Measurements from ENCODE around the gene VPREB1. TPM values are rescaled to one million over a fixed set of nuclear protein-coding genes. Genes with fewer than 3 reads are reported as not detected.
"Not testable (repeated sequence)": the region's sequence is repeated elsewhere in the genome, so short reads cannot be mapped to it uniquely, and the experiment has no call there.

Gene VPREB1
- total RNA-seq, 1 experiment from 2014 or later = not detected

DNA sequence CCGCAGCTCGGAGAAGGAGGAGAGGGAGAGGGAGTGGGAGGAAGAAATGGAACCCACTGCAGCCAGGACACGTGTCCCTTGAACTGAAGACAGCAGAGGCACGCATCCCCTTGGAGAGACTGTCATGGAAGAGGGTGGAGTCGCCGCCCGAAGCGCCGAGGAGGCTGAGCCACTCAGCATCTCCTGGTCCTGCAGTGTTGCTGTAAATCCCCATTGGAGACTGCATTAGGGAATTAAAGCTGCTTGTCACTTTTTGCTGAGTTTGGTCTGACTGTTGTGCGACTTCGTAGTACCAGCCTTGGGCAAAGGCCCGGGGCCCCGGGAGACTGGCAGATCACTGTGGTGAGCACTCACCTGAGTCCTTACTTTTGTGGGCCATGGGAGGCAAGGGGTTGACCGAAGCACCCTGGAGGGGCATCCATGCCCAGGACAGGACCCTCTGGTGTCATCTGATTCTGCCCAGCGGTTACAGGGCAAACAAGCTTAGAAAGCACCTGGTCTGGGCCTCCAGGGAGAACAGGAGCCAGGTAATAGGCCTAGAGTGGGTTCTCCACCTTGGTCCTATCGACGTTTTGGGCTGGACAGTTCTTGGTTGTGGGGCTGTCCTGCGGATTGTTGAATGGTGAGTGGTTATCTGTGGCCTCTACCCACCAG, 797 bp downstream of the VPREB1 start:
- no peak for DNase-seq (ENCODE audit: low read depth)

DNA sequence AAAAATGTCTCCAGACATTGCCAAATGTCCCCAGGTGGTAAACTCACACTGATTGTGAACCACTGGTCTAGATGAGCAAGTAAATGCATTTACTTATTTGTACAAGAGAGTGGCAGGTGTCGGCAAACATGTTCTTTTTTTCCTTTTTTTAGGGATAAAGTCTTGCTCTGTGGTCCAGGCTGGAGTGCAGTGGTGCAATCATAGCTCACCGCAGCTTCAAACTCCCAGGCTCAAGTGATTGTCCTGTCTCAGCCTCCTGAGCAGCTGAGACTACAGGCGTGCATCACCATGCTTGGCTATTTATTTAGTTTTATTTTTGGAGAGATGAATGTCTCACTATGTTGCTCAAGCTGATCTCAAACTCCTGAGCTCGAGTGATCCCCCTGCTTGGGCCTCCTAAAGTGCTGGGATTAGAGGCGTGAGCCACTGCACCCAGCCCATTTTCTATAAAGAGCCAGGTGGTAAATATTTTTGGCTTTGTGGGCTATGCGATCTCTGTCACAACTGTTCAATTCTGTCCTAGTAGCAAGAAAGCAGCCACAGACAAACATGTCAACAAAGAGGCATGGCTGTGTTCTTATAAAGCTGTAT, 1.4 kb downstream of the VPREB1 start:
- no peak for DNase-seq (ENCODE audit: low read depth)

DNA sequence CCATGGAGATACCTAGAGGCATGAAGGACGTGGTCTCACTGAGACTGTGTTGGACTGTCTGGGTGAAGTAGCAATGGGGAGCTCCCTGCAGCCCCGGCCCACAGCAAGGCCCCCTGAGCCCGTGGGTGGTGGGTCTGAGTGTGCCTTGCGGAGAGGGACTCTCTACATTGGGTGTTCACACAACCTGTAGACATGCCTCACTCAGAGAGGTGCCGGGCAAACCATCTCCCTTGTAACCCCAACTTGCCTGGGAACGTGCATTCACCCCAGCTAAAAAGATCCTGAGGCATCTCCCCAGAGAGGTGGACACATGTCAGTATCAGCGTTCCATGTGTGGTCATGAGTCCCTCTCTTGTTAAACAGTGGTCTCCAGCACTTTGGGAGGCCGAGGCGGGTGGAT, 2.1 kb downstream of the VPREB1 start:
- DNase-seq (ENCODE audit: low read depth) = no peak

DNA sequence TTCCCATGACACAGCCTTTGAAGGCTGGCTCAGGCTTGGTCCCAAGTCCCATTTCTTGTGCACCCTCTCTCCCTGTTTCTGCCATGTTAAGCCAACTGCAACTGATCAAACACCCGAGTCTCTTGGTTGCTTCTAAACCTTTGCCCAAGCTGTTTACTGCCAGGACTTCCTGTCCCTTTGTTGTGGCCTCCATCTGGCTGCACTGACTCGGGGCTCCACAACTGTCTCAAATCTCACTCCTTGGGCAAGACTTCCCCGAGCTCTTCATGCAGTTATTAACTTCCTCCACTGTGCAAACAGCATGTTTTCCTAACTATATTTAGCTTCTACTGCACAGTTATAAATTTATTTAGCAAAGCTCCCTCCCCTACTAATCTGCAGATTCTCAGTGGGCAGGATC, 4.3 kb downstream of the VPREB1 start:
- DNase-seq (ENCODE audit: low read depth) = no peak

DNA sequence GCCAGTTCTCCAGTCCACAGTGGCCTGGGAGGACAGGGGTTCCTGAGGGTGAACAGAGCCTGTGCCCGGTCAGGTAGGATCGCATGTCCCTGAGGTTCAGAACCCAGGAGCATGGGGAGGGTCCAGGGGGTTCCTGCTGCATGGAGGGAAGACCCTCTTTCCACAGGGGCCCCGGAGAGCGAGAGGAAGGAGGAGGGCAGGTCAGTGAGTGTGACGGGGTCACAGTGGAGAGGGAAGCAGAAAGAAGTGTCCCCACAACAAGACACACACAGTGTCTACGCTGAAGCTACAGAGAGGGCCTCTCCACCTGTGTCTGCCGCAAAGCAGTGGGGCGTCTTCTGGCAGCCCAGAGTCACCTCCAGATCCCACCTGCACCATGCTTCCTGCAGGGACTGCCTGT, 6.1 kb downstream of the VPREB1 start:
- DNase-seq (ENCODE audit: low read depth) = not testable (repeated sequence)

DNA sequence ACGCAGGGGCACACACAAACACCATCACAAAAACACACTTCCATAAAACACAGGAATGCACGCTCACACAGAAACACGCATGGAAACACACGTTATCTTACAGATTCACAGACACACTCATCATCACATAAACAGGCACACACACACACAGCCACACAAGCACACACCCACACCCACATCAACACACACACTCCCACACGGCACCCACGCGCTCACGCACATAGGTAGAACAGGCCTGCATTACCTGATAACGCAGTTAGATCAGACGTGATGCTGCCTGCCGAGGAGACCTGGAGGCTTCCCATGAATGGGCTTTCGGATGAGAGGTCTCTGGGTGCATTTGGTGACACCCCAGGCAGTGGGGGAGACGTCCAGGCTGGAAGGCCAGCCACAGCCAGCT, 11.5 kb downstream of the VPREB1 start:
- DNase-seq (ENCODE audit: low read depth) = not testable (repeated sequence)

DNA sequence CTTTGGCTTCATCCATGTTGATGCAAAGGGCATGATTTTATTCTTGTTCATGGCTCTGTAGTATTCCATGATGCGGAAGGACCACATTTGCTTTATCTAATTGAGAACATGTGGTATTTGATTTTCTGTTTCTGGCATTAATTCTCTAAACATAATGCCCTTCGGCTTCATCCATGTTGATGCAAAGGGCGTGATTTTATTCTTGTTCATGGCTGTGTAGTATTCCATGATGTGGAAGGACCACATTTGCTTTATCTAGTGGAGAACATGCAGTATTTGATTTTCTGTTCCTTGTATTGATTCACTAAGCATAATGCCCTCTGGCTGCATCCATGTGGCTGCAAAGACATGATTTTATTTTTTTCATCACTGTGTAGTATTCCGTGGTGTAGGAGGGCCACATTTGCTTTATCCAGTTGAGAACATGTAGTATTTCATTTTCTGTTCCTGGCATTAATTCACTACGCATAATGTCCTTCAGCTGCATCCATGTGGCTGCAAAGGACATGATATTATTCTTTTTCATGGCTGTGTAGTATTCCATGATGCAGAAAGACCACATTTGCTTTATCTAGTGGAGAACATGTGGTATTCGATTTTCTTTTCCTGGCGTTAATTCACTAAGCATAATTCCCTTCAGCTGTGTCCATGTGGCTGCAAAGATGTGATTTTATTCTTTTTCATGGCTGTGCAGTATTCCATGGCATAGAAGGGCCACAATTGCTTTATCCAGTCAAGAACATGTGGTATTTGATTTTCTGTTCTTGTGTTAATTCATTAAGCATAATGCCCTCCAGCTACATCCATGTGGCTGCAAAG, 14.2 kb downstream of the VPREB1 start:
- not testable (repeated sequence) for DNase-seq (ENCODE audit: low read depth)

DNA sequence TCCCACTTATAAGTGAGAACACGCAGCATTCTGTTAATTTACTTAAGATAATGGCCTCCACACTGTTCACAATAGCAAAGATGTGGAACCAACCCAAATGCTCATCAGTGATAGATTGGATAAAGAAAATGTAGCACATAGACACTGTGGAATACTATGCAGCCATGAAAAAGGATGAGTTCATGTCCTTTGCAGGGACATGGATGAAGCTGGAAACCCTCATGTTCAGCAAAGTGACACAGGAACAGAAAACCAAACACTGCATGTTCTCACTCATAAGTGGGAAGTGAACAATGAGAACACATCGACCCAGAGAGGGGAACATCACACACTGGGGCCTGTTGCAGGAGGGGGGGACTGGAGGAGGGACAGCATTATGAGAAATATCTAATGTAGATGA, 15.6 kb downstream of the VPREB1 start:
- DNase-seq (ENCODE audit: low read depth) = not testable (repeated sequence)

DNA sequence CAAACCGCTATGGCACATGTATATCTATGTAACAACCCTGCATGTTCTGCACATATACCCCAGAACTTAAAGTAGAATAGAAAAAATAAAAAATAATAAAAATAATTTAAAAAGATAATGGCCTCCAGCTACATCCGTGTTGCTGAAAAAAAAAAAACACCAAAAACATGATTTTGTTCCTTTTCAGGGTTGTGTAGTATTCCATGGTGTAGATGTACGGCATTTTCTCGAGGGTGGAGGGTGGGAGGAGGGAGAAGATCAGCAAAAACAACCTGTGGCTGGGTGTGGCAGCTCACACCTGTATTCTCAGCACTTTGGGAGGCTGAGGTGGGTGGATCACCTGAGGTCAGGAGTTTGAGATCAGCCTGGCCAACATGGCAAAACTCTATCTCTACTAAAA, 16.0 kb downstream of the VPREB1 start:
- not testable (repeated sequence) for DNase-seq (ENCODE audit: low read depth)

DNA sequence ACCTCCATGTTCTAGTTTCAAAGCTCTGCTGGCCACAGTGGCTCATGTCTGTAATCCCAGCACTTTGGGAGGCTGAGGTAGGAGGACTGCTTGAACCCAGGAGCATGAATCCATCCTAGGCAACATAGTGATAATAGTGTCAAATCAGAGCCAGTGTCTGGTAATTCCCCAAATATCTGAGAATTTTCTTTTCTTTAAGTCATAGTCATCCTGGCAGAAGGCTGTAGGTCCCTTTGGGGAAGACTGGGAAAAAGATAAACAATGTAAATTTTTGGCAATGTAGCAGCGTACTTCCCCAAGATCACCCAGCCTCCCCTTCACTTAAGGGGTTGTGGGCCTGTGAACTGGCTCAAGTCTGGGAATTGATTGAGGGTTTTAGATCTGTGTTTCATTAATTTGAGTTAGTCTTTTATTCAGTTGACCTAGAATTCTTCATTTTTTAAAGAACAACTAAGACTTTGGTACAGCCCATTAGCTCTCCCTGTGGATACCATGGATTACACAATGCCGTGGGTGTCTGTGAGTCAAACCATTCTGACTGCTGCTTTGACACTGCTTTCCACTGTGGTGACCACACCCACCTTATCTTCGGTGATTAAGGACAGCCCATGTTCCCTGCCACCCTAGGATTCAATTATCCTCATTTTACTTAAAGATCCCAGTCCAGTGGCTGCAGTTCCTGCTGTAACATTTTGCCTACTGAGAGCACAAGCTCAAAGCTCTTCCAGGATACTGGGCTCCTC, 17.9 kb downstream of the VPREB1 start:
- DNase-seq (ENCODE audit: low read depth) = not testable (repeated sequence)

DNA sequence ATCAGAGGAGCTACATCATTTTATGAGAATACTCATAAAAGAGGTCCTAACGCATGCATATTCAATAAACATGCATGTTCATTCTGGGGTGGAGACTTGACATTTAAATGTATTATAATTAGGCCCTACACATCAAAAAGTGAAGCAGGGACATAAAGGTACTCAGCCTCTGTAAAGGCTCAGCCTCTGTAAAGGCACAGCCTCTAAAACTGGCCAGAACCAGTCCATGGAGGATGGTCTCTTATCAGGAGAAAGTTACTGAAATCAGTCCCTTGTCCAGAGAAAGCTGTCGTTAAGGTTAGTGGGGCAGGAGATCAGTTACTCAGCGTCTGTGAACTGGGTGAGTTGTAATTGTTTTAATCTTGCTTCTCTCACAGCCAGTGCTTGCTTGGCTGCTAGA, 19.2 kb downstream of the VPREB1 start:
- not testable (repeated sequence) for DNase-seq (ENCODE audit: low read depth)

DNA sequence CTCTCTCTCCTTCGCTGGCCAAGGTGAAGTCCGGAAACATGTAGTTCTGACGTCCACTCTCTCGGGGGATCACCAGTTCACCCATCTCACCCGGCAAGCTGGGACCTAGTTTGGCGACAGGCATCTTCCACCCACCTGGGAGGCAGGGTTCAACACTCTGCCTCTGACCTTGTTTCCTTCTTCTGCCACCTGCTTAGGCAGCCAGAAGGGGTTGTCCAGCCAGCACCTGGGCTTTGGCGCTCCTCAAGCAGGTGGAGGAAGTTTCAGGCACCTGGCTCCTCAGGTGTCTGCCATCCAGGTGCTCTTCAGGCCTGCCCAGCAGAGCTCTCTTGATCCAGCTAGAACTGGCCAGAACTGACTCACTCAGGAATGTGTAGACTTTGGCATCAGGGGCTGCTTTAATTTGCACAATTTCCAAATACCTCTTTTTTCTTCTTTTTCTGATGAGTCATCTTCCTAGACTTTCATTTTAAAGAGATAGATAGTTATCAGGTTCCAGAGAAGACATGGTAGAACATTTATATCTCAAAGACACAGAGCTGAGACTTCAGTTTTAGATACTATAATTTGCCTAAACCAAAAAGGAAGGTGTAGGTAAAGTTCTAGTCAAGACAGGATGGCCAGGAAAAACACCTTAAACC, 25.6 kb downstream of the VPREB1 start:
- DNase-seq (ENCODE audit: low read depth) = not testable (repeated sequence)

DNA sequence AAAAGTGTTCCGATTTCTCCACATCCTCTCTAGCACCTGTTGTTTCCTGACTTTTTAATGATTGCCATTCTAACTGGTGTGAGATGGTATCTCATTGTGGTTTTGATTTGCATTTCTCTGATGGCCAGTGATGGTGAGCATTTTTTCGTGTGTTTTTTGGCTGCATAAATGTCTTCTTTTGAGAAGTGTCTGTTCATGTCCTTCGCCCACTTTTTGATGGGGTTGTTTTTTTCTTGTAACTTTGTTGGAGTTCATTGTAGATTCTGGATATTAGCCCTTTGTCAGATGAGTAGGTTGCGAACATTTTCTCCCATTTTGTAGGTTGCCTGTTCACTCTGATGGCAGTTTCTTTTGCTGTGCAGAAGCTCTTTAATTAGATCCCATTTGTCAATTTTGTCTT, 32.8 kb downstream of the VPREB1 start:
- DNase-seq (ENCODE audit: low read depth) = not testable (repeated sequence)

DNA sequence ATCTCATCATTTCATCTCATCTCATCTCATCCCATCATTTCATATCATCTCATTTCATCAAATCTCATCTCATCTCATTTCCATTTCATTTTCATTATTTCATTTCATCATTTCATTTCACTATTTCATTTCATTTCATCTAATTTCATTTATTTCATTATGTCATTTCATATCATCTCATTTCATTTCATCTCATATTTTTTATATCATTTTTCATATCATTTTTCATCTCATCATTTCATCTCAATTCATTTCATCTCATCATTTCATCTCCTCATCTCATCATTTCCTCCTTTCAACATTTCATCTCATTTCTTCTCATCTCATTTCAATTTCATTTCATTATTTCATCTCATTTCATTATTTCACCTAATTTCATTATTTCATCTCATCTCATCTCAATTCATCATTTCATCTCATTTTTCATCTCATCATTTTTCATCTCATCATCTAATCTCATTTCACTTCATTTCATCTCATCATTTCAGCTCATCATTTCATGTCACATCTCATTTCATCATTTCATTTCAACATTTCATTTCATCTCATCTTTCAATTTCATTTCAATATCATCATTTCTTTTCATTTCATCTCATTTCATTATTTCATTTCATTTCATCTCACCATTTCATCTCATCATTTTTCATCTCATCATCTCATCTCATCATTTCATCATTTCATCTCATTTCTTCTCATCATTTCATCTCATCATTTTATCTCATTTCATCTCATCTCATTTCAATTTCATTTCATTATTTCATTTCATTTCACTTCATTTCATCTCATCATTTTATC, 40.6 kb downstream of the VPREB1 start:
- not testable (repeated sequence) for DNase-seq (ENCODE audit: low read depth)

DNA sequence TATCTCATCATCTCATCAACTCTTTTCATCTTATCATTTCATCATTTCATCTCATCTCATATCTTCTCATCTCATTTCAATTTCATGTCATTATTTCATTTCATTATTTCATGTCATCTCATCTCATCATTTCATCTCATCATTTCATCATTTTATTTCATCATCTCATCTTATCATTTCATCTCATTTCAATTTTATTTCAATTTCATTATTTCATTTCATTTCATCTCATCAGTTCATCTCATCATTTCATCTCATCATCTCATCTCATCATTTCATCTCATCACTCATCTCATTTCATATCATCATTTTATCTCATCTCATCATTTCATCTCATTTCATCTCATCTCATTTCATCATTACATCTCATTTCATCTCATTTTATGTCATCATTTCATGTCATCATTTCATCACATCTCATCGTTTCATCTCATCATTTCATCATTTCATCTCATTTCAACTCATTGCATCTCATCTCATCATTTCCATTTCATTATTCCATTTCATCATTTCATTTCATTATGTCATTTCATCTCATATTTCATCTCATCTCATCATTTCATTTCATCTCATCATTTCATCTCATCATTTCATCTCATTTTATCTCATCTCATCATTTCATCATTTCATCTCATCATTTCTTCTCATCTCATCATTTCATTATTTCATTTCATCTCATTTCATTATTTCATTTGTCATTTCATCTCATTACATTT, 42.0 kb downstream of the VPREB1 start:
- not testable (repeated sequence) for DNase-seq (ENCODE audit: low read depth)

DNA sequence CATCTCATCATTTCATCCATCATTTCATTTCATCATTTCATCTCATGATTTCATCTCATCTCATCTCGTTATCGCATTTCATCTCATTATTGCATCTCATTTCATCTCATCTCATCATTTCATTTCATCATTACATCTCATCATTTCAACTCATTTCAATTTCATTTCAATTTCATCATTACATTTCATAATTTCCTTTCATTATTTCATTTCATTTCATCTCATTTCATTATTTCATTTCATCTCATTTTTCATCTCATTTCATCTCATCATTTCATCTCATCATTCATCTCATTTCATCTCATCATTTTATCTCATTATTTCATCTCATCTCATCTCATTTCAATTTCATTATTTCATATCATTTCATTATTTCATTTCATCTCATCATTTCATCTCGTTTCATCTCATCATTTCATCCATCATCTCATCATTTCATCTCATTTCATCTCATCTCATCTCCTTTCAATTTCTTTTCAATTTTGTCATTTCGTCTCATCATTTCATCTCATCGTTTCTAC, 42.6 kb downstream of the VPREB1 start:
- DNase-seq (ENCODE audit: low read depth) = not testable (repeated sequence)

DNA sequence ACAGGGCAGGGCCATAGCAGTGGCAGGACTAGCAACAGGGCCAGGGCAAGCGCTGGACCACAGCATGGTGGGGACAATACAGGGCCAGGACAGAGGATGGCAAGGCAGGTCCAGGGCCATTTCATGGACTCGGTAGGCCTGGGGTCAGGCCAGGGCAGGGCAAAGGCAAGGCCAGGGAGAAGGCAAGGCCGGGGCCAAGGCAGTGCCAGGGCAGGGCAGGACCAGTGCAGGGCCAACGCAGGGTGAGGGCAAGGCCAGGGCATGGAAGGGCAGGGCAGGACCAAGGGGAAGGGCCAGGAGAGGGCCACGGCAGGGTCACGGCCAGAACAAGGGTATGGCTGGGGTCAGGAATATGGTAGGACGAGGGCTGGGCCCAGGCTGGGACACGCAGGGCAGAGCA, 45.1 kb downstream of the VPREB1 start:
- not testable (repeated sequence) for DNase-seq (ENCODE audit: low read depth)

DNA sequence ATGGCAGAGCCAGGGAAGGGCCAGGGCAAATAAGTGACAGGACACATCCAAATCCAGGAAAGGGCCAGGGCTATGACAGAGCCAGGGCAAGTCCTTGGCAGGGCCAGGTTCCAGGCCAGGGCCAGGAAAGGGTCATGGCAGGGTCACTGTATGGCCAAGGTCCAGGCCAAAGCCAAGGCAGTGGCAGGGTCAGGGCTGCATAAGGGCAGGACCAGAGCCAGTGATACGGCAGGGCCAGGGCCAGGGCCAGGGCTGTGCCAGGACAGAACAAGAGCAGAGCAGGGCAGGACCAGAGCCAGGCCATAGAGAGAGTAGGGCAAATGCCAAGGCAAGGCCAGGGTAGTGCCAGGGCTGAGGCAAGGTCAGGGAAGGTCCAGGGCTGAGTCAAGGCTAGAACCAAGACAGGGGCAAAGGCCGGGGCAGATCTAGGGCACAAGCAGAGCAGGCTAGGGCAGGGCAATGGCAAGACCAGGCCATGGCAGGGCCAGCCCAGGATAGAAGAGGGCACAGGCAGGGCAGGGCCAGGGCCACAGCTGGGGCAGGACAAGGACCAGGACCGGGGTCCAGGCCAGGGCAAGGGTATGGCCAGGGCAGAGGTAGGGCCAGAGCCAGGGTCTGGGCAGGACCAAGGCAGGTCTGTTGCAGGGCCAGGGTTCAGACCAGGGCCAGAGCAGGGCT, 46.7 kb downstream of the VPREB1 start:
- DNase-seq (ENCODE audit: low read depth) = not testable (repeated sequence)

DNA sequence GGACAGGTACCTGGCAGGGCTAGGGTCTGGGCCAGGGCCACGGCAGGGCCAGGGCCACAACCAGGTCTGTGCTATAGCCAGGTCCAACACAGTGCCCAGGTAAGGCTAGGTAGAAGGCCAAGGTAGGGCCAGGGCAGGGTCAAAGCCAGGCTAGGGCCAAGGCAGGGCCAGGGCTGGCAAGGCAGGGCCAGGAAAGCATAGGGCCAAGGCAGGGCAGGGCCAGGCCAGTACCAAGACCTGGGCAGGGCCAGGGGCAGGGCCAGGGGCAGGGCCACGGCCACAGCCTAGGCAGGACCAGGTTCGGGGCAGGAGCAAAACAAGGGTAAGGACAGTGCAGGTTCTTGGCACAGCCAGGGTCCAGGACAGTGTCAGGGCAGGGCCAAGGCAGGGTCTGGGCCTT, 48.1 kb downstream of the VPREB1 start:
- DNase-seq (ENCODE audit: low read depth) = not testable (repeated sequence)
